T-helper 1 cell treated with Interleukin-12 subunit alpha and Interleukin-12 subunit beta and Interleukin-4 antibody, amounts not matched to agents 30 ng/mL and 1 ng/mL, for 36 hours (primary cell): Measurements from ENCODE around the gene BHLHE23. TPM values are rescaled to one million over a fixed set of nuclear protein-coding genes. Genes with fewer than 3 reads are reported as not detected.

Experiments used
- intact Hi-C: fragments of 100-400 bp; cut with micrococcal nuclease; formaldehyde crosslinking; loops from one replicate; pipeline ENCODE4 v1.15.1; 2024
- total RNA-seq: library from RNA; stranded (reverse); gene quantifications from 2 replicates; pipeline ENCODE4 v1.2.3, GENCODE V29; 2022

Gene BHLHE23
- total RNA-seq: not detected in 2 replicates

DNA sequence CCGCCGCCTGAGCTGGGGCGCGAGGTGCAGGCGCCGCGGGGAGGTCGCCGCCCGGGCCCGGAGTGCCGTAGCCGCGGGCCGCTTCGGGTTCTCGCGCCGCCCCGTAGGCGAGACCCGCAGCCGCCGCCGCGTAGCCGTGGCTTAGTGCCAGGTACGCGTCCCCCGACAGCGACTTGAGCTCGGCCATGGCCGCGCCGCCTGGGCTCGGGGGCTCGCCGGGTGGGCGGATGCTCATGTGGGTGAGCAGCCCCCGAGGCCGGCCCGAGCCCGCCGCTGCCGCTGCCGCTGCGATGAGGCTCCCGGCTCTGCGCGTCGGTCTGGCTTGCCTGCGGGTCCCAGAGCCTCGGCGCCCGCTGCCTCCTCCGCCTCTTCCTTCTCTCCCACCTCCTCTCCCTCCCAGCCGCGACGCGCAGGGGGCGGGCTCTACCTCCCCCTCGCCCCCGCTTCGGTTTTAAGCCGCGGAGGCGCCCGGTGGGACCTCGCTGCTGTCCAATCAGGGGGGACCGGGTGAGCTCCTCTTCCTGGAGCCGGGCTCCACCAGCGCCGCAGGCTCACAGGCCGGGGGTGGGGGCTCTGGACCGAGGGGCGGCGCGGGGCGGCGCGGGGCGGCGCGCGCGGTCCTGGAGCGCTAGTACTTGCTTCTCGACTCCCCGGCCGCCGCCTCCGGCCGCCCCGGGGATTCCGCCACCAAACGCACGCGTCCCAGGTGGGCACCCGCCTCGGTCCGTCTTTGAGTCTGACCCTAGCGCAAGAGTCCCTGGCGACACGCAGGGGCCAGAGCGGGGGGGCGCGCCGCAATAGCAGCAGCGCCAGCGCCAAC lies at the start of gene BHLHE23:
BHLHE23 (minus strand) TSS at position 425 of the 820 bp plus-strand sequence; CDS start at position 235, 190 bp downstream.
- intact Hi-C loops: loop anchor here (10.0 kb wide), 1 partner anchor 522 kb away; no protein-coding TSS in a partner anchor

DNA sequence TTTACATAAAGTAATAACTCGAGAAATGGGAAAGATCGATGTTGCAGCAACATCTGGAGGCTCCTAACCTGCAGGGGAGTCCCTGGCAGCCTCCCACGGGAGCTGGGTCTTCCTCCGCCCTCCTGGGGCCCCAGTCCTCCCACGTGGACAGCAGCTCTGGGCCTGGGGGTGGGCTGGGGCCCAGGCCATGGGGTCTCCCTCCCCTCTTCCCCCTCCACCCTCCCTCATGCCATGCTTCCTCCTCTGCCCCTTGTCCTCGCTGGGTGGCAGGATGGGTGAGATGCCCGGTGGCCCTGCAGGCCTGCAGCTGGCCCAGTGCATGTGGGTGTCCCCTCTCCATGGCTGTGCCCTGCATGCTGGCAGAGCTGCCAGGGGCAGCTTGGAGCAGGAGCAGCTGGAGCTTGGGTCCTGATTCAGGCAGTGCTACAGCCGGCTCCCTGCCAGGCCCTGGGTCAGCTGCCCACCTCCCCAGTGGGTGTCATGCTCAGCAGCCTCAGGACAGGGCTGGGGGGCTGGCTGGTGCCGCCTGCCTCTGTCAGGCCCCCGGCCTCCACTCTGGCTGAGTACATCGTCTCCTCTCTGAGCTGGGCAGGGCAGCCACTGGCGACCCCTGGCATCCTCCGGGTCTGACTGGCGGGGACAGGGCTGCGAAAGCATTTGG lies 48.9 kb upstream of the BHLHE23 start:
- intact Hi-C loops: loop anchor here (5.0 kb wide), 2 partner anchors 122 to 327 kb away; no protein-coding TSS in a partner anchor

DNA sequence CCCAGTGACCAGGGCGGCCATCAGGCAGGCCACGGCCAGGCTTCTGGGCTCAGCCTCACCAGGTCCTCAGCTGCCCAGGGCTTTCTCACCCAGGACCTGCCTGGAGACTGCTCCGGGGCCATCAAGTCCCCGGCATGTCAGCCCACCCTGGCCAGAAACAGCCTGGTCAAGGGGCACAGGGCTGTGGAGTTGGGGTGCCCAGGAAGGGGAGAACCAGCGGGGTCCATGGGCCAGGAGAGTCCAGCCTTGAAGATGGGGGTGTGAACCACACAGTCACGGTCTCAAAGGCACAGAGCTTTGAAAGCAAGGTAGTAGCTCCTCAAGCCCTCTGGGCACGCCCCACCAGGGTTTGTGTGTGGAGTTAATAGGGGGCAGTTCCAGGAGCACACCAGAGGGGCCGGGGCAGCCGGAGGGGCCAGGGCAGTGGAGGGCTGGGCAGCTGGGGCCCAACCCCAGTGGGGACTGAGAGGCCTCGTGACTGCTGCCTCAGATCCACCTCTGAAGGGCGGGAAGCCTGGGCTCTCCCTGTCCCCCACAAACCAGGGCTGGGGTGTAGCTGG lies 48.0 kb upstream of the BHLHE23 start:
- intact Hi-C loops: loop anchor here (5.0 kb wide), 2 partner anchors 123 to 328 kb away; no protein-coding TSS in a partner anchor

DNA sequence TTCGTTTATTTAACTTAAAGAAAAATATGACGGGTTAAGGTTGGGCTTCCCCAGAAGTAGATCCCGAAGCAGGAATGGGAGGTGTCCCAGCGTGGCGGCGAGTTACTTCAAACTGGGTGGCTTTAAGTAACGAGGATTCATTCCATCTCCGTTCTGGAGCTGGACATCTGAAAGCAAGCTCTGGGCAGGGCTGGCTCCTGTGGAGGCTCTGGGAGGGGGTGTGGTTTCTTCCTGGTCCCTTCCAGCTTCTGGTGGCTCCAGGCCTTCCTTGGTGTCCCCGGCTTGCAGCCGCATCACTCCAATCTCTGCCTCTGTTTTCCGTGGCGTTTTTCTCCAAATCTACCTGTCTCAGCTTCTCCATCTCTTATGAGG lies 47.3 kb upstream of the BHLHE23 start:
- intact Hi-C loops: no loop called here

DNA sequence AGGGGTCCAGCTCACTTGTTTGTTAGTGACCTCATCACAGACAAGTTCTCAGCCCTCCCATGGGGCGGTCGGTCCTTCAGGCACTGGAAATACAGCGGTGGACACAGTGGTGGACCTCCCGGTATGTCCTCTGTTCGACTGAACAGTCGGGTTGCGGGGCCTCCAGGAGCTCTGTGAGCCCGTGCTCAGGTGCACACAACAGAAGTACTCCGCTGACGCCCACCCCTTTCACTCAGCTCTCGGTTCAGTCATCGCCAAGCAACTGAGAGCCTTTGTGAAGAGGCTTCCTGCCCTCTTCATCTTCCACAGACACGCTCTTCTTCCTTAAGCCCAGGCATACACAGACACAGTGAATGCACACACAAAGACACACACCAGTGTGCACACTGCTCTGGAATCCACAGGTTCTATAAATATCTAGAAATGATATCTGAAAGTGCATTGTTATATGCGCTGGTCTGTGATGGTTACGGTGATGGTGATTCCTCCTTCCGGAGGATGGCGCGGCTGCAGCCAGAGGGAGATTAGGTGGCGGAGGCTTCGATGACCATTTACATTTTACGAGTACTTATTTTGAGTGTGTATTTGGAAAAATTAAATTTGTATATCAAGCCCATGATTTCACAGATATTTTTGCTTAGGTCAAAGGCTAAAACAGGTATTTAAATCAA lies 46.8 kb upstream of the BHLHE23 start:
- intact Hi-C loops: no loop called here

DNA sequence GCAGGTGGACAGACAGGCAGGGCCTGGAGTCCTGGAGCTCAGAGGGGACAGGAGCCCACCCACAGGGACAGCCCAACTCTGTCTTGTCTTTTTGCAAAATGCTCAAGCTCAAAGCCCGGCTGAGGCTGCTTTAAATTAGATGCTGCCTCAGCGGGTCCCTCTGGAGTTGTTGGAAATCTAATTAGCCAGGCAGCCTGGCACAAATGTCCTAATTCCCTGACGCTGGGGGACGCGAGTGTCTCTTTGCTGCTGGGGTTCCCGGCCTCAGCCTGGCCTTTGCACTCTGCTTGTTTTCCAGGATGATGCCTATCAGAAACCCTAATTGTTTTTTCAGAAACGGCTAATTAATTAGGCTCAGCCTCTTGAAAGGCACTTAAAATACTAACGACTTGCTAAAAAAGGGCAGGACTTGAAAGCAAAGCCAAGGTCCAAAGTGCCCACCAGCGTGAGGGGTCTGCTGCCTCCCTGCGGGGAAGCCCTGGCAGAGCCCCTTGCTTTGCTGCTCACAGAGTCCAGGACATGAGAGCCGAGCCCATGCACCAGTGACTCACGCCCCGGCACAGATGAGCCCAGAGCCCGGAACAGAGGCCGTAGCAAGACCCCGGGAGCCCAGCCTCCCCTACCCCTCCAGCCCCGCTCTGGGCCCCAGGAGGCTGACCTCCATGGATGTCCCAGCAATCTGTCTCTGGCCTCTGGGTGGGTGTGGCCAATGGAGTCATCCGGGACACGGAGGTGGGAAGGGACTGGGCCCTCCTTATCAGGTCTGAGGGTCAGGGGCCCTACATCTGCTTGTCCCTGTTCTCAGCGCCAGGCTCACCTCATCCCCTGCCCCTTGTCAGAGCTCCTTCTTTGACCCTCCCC lies 46.0 kb upstream of the BHLHE23 start:
- intact Hi-C loops: no loop called here

DNA sequence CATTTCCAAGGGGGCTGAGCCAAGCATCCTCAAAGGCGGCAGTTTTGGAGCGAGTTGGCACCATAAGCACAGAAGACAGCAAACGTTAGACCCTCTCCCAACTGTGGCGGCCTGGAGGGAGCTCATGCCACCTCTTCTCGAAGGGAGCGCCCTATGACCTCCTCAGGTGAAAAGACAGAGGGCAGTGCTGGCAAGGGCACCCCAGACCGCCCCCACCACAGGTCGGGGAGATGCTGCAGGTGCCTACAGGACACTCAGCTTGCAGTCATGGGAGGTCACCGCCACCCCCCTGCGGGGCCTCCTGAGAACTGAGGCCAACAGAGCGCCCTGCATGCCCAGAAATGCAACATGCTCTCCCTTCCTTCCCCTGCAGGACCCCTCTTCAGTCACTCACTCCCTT lies 45.1 kb upstream of the BHLHE23 start:
- intact Hi-C loops: no loop called here

DNA sequence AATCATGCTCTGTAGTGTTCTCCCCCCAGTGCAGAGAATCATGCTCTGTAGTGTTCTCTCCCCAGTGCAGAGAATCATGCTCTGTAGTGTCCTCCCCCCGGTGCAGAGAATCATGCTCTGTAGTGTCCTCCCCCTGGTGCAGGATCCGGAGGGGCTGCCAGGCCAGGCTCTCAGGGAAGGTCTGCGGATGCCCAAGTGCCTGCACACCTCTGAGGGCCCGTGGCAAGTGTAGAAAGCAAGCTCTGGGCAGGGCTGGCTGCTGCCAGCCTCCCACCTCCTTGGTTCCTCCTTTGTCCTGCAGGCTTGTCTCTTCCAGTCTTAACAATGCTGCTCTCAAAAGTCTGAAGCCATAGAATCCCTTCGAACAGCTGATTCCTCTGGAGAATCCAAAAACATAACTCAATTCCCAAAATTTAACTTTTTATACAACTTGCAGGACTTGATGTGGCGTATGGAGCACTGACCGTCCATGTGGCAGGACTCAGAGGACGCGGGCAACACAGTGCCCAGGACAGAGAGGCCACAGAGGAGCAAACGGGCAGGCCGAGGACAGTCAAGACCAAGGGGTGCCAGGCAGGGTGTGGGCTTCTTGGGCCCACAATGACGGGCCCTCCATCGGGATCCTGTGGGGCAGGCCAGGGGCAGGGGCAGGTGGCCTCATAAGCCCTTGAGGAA lies 44.6 kb upstream of the BHLHE23 start:
- intact Hi-C loops: no loop called here

DNA sequence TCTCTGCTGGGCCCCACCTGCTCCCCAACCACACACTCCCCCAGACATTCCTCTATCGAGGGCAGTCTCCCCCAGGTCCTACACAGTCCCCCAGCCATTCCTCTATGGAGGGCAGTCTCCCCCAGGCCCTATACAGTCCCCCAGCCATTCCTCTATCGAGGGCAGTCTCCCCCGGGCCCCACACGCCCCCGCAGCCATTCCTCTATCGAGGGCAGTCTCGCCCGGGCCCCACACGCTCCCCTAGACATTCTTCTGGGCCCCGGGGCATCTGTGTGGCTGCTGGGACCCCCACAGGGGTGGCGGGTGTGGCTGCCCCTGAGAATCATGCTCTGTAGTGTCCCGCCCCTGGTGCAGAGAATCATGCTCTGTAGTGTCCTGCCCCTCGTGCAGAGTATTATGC lies 43.6 kb upstream of the BHLHE23 start:
- intact Hi-C loops: no loop called here

DNA sequence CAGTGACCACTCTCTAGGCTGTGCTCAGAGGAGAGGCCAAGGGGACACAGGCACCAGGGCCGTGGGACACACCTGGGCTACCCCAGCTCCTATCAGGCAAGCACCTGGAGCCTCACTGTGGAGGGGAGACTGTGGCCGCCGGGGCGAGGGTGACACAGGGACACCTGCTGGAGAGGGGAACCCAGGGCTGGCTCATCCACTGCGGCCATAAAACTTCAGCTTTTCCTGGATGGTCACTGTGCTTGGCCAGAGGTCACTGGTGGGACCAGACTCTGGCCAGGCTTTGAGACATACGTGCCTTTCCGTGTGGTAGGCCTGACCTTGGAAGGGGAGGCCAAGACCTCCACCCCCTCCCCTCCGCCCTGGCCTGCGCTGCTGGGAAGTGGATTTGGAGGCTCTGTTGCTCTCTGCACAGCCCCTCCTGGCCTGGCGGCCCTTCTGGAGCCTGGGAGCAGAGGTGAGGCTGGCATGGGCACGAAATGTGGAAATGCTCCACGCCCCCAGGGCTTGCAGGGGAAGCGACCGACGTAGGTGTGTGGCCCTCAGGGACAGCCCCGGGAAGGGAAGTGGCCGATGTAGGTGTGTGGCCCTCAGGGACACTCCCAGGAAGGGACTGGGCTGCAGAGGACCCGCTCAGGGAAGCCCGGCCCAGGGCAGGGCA lies 42.9 kb upstream of the BHLHE23 start:
- intact Hi-C loops: no loop called here

DNA sequence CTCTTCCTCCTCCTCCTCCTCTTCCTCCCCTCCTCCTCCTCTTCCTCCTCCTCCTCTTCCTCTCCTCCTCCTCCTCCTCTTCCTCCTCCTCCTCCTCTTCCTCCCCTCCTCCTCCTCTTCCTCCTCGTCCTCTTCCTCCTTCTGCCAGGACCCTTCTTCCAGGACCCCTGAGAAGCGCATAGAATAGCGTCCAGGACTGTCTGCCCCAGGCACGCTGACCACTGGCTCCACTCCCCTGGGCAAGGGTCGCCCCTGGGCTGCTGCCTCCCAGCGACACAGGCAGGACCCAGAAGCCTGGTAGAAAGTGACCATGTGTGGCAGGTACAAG lies 42.4 kb upstream of the BHLHE23 start:
- intact Hi-C loops: no loop called here

DNA sequence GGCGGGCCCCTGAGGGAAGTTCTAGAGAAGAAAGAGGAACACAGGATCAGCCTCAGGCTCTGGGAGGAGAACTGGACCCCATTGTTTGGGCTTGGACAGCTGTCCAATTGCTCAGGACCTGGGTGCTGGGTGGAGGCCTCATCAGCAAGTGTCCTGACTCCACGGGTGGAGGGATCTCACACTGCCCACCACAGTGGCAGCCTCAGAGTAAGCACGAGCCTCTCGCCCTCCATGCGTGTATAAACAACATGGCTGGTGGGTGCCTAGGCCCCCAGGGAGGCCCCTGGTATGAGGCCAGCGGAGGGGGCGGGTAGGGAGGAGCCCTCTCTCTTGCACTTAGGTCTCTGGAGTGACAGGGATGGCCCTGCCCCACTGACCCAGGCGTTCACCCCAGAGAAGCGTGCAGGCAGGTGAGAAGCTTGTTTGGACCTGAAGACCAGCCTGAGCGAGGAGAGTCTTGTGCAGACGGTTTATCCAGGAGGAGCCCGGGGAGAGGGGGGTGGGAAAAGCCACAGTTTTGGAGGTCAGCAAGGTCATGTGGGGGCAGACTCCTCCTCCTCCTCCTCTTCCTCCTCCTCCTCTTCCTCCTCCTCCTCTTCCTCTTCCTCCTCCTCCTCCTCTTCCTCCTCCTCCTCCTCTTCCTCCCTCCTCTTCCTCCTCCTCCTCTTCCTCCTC lies 41.9 kb upstream of the BHLHE23 start:
- intact Hi-C loops: no loop called here

DNA sequence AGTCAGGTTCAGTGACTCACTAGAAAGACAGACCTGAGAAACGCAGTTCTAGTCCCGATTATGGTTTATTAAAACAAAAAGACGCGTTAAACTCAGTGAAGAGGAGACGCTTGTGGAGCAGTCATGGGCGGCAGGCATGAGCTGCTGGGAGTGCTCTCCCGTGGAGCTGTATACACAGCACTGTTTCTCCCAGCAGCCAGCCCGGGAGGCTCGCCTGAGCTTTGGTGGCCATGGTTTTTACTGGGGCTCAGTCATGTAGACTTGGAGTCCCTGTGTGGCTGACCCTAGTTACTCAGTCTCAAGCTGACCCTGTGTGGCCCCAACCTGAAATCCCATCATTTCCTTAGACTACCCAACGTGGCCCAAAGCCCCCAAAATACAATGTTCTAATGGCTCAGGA lies 41.2 kb upstream of the BHLHE23 start:
- intact Hi-C loops: no loop called here

DNA sequence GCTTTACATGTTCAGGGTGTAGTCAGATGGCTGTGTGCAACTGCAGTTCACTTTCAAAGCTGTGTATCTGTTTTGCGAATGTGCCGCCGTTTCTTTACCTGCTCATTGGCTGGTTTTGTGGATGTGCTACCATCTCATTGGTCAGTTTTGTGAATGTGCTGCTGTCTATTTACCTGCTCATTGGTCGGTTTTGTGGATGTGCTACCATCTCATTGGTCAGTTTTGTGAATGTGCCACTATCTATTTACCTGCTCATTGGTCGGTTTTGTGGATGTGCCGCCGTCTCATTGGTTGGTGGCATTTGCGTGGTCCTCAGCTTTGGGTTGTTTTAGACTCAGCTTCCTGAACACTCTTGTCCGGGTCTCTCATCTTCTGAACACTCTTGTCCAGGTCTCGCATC lies 40.5 kb upstream of the BHLHE23 start:
- intact Hi-C loops: no loop called here

DNA sequence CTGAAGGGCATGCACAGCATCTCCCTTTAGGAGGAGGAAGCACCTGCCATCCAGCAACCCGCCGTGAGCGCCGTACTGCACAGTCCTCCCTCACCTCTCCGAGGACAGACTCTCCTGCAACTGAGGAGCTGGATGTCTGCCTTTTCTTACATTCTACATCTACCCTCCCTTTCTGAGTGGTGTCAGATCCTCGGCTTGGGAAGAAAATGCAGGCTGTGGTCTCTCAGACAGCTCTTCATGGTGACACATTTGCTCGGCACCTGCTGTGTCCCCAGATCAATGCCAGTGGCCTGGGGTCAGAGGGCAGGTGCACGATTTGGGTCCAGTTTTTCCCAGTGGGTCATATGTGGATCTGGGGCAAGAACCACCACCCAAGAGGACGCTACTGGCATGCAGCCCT lies 40.1 kb upstream of the BHLHE23 start:
- intact Hi-C loops: no loop called here

DNA sequence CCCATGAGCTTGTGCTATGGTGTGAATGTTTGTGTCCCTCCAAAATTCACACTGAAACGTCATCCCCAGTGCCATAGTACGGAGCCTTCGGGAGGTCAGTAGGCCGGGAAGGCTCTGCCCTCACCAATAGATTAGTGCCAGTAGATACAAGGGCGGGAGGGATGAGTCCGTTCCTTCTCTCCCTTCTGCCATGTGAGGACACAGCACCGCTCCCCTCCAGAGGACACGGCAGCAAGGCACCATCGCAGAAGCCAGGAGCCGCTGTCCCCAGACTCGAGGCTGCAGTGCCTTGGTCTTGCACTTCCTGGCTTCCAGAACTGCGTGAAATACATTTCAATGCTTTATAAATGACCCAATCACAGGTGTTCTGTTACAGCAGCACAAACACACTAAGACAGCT lies 39.2 kb upstream of the BHLHE23 start:
- intact Hi-C loops: no loop called here

DNA sequence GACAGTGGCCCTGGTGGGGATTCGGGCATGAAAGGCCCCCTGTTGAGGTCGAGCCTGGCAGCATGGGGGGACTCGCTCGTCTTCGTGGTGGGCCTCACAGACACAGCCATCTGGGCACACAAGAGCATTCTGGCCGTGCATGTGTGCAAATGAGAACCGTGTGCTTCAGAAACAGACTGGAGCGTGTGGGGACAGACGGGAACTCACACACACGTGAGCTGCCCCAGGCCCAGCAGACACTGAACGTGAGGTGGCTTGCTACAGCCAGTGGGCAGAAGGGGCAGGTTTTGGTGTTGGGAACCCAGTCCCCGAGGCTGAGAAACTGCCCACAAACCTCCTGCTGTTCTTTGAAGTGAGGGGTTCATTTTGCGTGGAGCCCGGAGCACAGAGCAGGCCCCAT lies 38.6 kb upstream of the BHLHE23 start:
- intact Hi-C loops: no loop called here

DNA sequence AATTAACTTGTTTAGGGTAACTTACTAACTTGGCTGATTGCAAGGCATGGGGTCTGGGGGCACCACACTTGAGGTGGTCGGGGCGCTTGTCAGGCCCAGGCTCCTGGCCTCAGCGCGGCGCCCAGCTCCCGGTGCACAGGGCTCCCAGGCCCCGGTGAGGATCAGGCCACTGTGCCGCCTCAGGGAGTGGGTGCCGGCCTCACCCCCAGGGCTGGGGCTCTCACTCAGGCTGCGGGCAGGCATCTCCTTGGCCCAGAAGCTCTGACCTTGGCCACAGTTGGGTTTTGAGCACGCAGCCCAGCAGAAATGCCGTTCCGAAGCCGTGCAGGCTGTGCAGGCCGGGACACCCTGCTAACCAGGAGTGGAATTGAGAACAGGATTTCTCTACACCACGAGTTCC lies 37.8 kb upstream of the BHLHE23 start:
- intact Hi-C loops: no loop called here

DNA sequence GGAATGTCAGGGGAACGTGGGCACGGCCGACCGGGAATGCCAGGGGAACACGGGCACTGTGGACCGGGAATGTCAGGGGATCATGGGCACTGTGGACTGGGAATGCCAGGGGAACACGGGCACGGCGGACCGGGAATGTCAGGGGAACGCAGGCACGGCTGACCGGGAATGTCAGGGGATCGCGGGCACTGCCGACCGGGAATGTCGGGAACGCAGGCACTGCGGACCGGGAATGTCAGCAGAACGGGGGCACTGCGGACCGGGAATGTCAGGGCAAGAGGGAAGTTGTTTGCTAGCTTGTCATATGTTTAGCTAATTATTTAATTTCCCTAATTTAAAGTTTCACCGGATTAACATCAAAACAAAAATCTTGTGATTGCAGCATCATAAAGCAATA lies 37.4 kb upstream of the BHLHE23 start:
- intact Hi-C loops: no loop called here
